Keratinocyte (primary cell): ENCODE measurements around the gene VAC14. TPM values are rescaled to one million over a fixed set of nuclear protein-coding genes. Genes with fewer than 3 reads are reported as not detected.

Experiments
- DNase-seq: peaks from one replicate; pipeline ENCODE4 v3.0.0-alpha.2; 2011; ENCODE audit warnings: low read depth, missing footprints, low spot score
- FAIRE-seq: peaks from 2 replicates; lab custom pipeline; 2011; peaks lifted over from hg19 to GRCh38; lab: Jason Lieb, UNC
- H2AFZ ChIP-seq: 2 replicates; pipeline ENCODE4 v1.6.0; 2012; ENCODE audit warnings: low read length, control low read depth, inconsistent platforms; ENCODE audit not compliant: control insufficient read depth
- H3K27ac ChIP-seq: 2 replicates; pipeline ENCODE4 v1.5.1; 2011; ENCODE audit warnings: low read length; ENCODE audit not compliant: control insufficient read depth, insufficient read depth
- H3K27me3 ChIP-seq: 3 replicates; pipeline ENCODE4 v1.6.0; 2011; ENCODE audit warnings: low read length; ENCODE audit not compliant: control insufficient read depth, insufficient read depth; ENCODE audit errors: extremely low read depth
- H3K36me3 ChIP-seq, 2 experiments: 2 replicates in 1 of 2; 3 replicates in 1 of 2; pipeline ENCODE4 v1.5.1; 2011; ENCODE audit warnings: low read length in 2 of 2, mild to moderate bottlenecking in 1 of 2; ENCODE audit not compliant: control insufficient read depth in 2 of 2, insufficient read depth in 2 of 2; ENCODE audit errors: extremely low read depth in 1 of 2
- H3K4me1 ChIP-seq: 3 replicates; pipeline ENCODE4 v1.5.1; 2011; ENCODE audit warnings: low read length; ENCODE audit not compliant: control insufficient read depth, insufficient read depth; ENCODE audit errors: extremely low read depth
- H3K4me2 ChIP-seq: 3 replicates; pipeline ENCODE4 v1.6.0; 2011; ENCODE audit warnings: low read depth, low read length; ENCODE audit not compliant: control insufficient read depth, insufficient read depth; ENCODE audit errors: extremely low read depth
- H3K4me3 ChIP-seq, 3 experiments: fragments of 200-600 bp in 1 of 3; sonication (generic) in 1 of 3; 2 replicates in 2 of 3; 3 replicates in 1 of 3; pipeline ENCODE4 v1.5.1; 2011 to 2016; ENCODE audit warnings: low read length in 3 of 3, mild to moderate bottlenecking in 3 of 3, control low read depth in 2 of 3, inconsistent platforms in 1 of 3, low read depth in 1 of 3, mixed read lengths in 1 of 3, mixed run types in 1 of 3, moderate library complexity in 1 of 3; ENCODE audit not compliant: control insufficient read depth in 2 of 3, insufficient read depth in 2 of 3; ENCODE audit errors: extremely low read depth in 1 of 3
- H3K79me2 ChIP-seq: 2 replicates; pipeline ENCODE4 v1.6.0; 2012; ENCODE audit warnings: low read length; ENCODE audit not compliant: control insufficient read depth, insufficient read depth
- H3K9ac ChIP-seq: 3 replicates; pipeline ENCODE4 v1.6.0; 2011; ENCODE audit warnings: low read length; ENCODE audit not compliant: control insufficient read depth, insufficient read depth; ENCODE audit errors: extremely low read depth
- H3K9me1 ChIP-seq: 3 replicates; pipeline ENCODE4 v1.6.0; 2011; ENCODE audit warnings: low read length; ENCODE audit not compliant: control insufficient read depth, insufficient read depth; ENCODE audit errors: extremely low read depth
- H3K9me3 ChIP-seq: 2 replicates; pipeline ENCODE4 v1.5.1; 2012; ENCODE audit warnings: low read depth, low read length; ENCODE audit not compliant: control insufficient read depth
- H4K20me1 ChIP-seq: 3 replicates; pipeline ENCODE4 v1.6.0; 2011; ENCODE audit warnings: low read length; ENCODE audit not compliant: control insufficient read depth, insufficient read depth; ENCODE audit errors: extremely low read depth
- CTCF ChIP-seq, 3 experiments: IDR thresholded peaks in 1 of 3; conservative IDR thresholded peaks in 1 of 3; optimal IDR thresholded peaks in 1 of 3; 2 replicates in 2 of 3; 3 replicates in 1 of 3; pipeline versions ENCODE3 to v1.5.1; 2011; ENCODE audit warnings: low read length in 3 of 3, mild to moderate bottlenecking in 3 of 3, moderate library complexity in 2 of 3, control low read depth in 1 of 3, inconsistent platforms in 1 of 3; ENCODE audit not compliant: insufficient read depth in 2 of 3; ENCODE audit errors: extremely low read depth in 1 of 3
- EZH2 ChIP-seq: IDR thresholded peaks from one replicate; pipeline ENCODE4 v1.6.1; 2012; ENCODE audit warnings: inconsistent platforms, mild to moderate bottlenecking, low read length, moderate library complexity
- dilution Hi-C: fragments of 300-500 bp; cut with MboI; formaldehyde crosslinking; loops from one replicate; pipeline ENCODE4 v1.7.0; 2020; ENCODE audit warnings: low sequenced_read_pairs; ENCODE audit not compliant: extremely low pct_ligation_motif_present
- polyA plus RNA-seq, 5 experiments: library from polyadenylated mRNA; depleted of rRNA in 3 of 5; stranded (reverse) in 3 of 5; stranded (forward) in 1 of 5; unstranded in 1 of 5; fragments of >200 nt; gene quantifications; 1 replicate in 1 of 5; 2 replicates in 3 of 5; 3 replicates in 1 of 5; pipeline versions ENCODE4 v1.2.1 to v1.2.3, GENCODE V29; 2011 to 2012; ENCODE audit warnings: missing spikeins in 2 of 5, low read depth in 1 of 5, low replicate concordance in 1 of 5

Gene VAC14
- polyA plus RNA-seq, 1 donor (not counting 4 experiments of a cell fraction or from before 2014, with no cell fraction given), result 15.9 TPM

GRCh38 chr16:70653406-70653805, 147.6 kb downstream of the VAC14 start:
- no peaks in the 10 kb centered on the region for H3K79me2 ChIP-seq
- no peak overlapping the region for H3K4me3 ChIP-seq
- no peak overlapping the region for H3K27ac ChIP-seq
- no peak overlapping the region for H2AFZ ChIP-seq
- TF ChIP-seq CTCF (optimal IDR thresholded peaks at IDR 0.05 in 1 of 3, IDR thresholded peaks at IDR 0.05 in 1 of 3, conservative IDR thresholded peaks at IDR 0.05 in 1 of 3; ENCODE audit: extremely low read depth in 1 of 3, insufficient read depth in 2 of 3, low read length in 3 of 3) (no peak), EZH2 (no peak)
- no peaks in the 10 kb centered on the region for H3K9me3 ChIP-seq
- peaks cover 3% of the 10 kb centered on the region for H4K20me1 ChIP-seq
- H3K4me2 ChIP-seq, result peak overlapping the region; percentile 89
- H3K9ac ChIP-seq, result no peak overlapping the region
- H3K9me1 ChIP-seq, result no peaks in the 10 kb centered on the region
- no peak for DNase-seq
- H3K27me3 ChIP-seq, result no peaks in the 10 kb centered on the region
- dilution Hi-C loops, result no loop called here
- H3K4me1 ChIP-seq, result peaks cover 5% of the 10 kb centered on the region
- no peak for FAIRE-seq
- H3K36me3 ChIP-seq, result no peaks in the 10 kb centered on the region

- Histone ChIP-seq H4K20me1 (peaks cover 3% of the 10 kb centered on the region), H3K27me3 (no peaks in the 10 kb centered on the region), H3K36me3 (no peaks in the 10 kb centered on the region), H3K27ac (no peak overlapping the region), H3K9me1 (no peaks in the 10 kb centered on the region), H3K79me2 (no peaks in the 10 kb centered on the region), H3K4me2 (no peak overlapping the region), H3K4me3 (no peak overlapping the region), H2AFZ (no peak overlapping the region), H3K9me3 (no peaks in the 10 kb centered on the region), H3K4me1 (peaks cover 5% of the 10 kb centered on the region), H3K9ac (no peak overlapping the region)
- TF ChIP-seq CTCF (optimal IDR thresholded peaks at IDR 0.05 in 1 of 3, IDR thresholded peaks at IDR 0.05 in 1 of 3, conservative IDR thresholded peaks at IDR 0.05 in 1 of 3; ENCODE audit: extremely low read depth in 1 of 3, insufficient read depth in 2 of 3, low read length in 3 of 3) (no peak), EZH2 (no peak)
- dilution Hi-C loops, result no loop called here
- DNase-seq (no peak), FAIRE-seq (no peak)
Measured at GRCh38 chr16:70652322-70652721, 148.6 kb downstream of the VAC14 start.
